SKM-1 (cell line): ENCODE measurements around the gene MCF2.
A peak's percentile ranks its signal among the peaks of the same experiment; 100 is the strongest.

Source experiments
- DNase-seq: peaks from one replicate; lab custom pipeline; 2025; ENCODE audit not compliant: unreplicated experiment; lab: John Stamatoyannopoulos, UW

Gene MCF2

GRCh38 chrX:139639253-139639652 is 68.7 kb downstream of the MCF2 start:
- no peak for DNase-seq

GRCh38 chrX:139600105-139600504 is 107.9 kb downstream of the MCF2 start:
- no peak for DNase-seq

GRCh38 chrX:139596068-139596467 is 111.9 kb downstream of the MCF2 start:
- no peak for DNase-seq

GRCh38 chrX:139585613-139586012 is 122.4 kb downstream of the MCF2 start:
- no peak for DNase-seq

- no peak for DNase-seq
Observed at GRCh38 chrX:139581068-139581467, 126.9 kb downstream of the MCF2 start.

- no peak for DNase-seq
Observed at GRCh38 chrX:139566981-139567380, 141.0 kb downstream of the MCF2 start.

GRCh38 chrX:139563251-139563650 is 144.7 kb downstream of the MCF2 start:
- no peak for DNase-seq

- no peak for DNase-seq
Observed at GRCh38 chrX:139560221-139560620, 147.7 kb downstream of the MCF2 start.

GRCh38 chrX:139559383-139560042 is 148.5 kb downstream of the MCF2 start:
- peak; percentile 5 for DNase-seq

- DNase-seq, result no peak
Observed at GRCh38 chrX:139554991-139555675, 152.8 kb downstream of the MCF2 start.

- no peak for DNase-seq
Observed at GRCh38 chrX:139554376-139554775, 153.6 kb downstream of the MCF2 start.

GRCh38 chrX:139544591-139544990 is 163.4 kb downstream of the MCF2 start:
- no peak for DNase-seq

- no peak for DNase-seq
Observed at GRCh38 chrX:139543920-139544319, 164.0 kb downstream of the MCF2 start.

GRCh38 chrX:139542652-139543051 is 165.3 kb downstream of the MCF2 start:
- DNase-seq, result no peak

GRCh38 chrX:139538907-139539790 is 168.8 kb downstream of the MCF2 start:
- no peak for DNase-seq

- no peak for DNase-seq
Observed at GRCh38 chrX:139533444-139533843, 174.5 kb downstream of the MCF2 start.

GRCh38 chrX:139532834-139533233 is 175.1 kb downstream of the MCF2 start:
- no peak for DNase-seq
